Measurements from ENCODE around the gene NAV2. TPM values are rescaled to one million over a fixed set of nuclear protein-coding genes. Genes with fewer than 3 reads are reported as not detected.

Gene NAV2
- polyA plus RNA-seq, 1 donor (not counting 4 experiments of a cell fraction or from before 2014, with no cell fraction given): 4.0 TPM

GRCh38 chr11:20118209-20118608 is 405.6 kb downstream of the NAV2 start:
- DNase-seq (ENCODE audit: low read depth, low spot score): no peak
- H3K4me2 ChIP-seq (ENCODE audit: control insufficient read depth, extremely low read depth, insufficient read depth, low read depth, low read length): no peak overlapping the region
- no peaks in the 10 kb centered on the region for H3K9me3 ChIP-seq (ENCODE audit: control insufficient read depth, low read depth, low read length)
- H3K9me1 ChIP-seq (ENCODE audit: control insufficient read depth, extremely low read depth, insufficient read depth, low read length): no peaks in the 10 kb centered on the region
- dilution Hi-C loops (cut with MboI; ENCODE audit: extremely low pct_ligation_motif_present, low sequenced_read_pairs): no loop called here
- no peak overlapping the region for H3K9ac ChIP-seq (ENCODE audit: control insufficient read depth, extremely low read depth, insufficient read depth, low read length)
- H3K4me3 ChIP-seq (ENCODE audit: control insufficient read depth in 2 of 3, extremely low read depth in 1 of 3, insufficient read depth in 2 of 3, low read depth in 1 of 3, low read length in 3 of 3): no peak overlapping the region
- no peak overlapping the region for H2AFZ ChIP-seq (ENCODE audit: control insufficient read depth, low read length)
- no peaks in the 10 kb centered on the region for H4K20me1 ChIP-seq (ENCODE audit: control insufficient read depth, extremely low read depth, insufficient read depth, low read length)
- FAIRE-seq: no peak
- no peaks in the 10 kb centered on the region for H3K27me3 ChIP-seq (ENCODE audit: control insufficient read depth, extremely low read depth, insufficient read depth, low read length)
- H3K79me2 ChIP-seq (ENCODE audit: control insufficient read depth, insufficient read depth, low read length): no peaks in the 10 kb centered on the region
- H3K4me1 ChIP-seq (ENCODE audit: control insufficient read depth, extremely low read depth, insufficient read depth, low read length): peaks cover 4% of the 10 kb centered on the region
- no peak overlapping the region for H3K27ac ChIP-seq (ENCODE audit: control insufficient read depth, insufficient read depth, low read length)
- no peak for TF ChIP-seq CTCF (optimal IDR thresholded peaks at IDR 0.05 in 1 of 3, IDR thresholded peaks at IDR 0.05 in 1 of 3, conservative IDR thresholded peaks at IDR 0.05 in 1 of 3; ENCODE audit: extremely low read depth in 1 of 3, insufficient read depth in 2 of 3, low read length in 3 of 3)
- no peak for TF ChIP-seq EZH2 (IDR thresholded peaks at IDR 0.05; ENCODE audit: low read length)
- peaks cover 12 to 16% of the 10 kb centered on the region in 2 experiments for H3K36me3 ChIP-seq (ENCODE audit: control insufficient read depth in 2 of 2, extremely low read depth in 1 of 2, insufficient read depth in 2 of 2, low read length in 2 of 2)

- no peak overlapping the region for H2AFZ ChIP-seq (ENCODE audit: control insufficient read depth, low read length)
- no peaks in the 10 kb centered on the region for H3K9me3 ChIP-seq (ENCODE audit: control insufficient read depth, low read depth, low read length)
- no peak for FAIRE-seq
- no peaks in the 10 kb centered on the region for H3K9me1 ChIP-seq (ENCODE audit: control insufficient read depth, extremely low read depth, insufficient read depth, low read length)
- TF ChIP-seq EZH2 (IDR thresholded peaks at IDR 0.05; ENCODE audit: low read length): no peak
- no peak for TF ChIP-seq CTCF (optimal IDR thresholded peaks at IDR 0.05 in 1 of 3, IDR thresholded peaks at IDR 0.05 in 1 of 3, conservative IDR thresholded peaks at IDR 0.05 in 1 of 3; ENCODE audit: extremely low read depth in 1 of 3, insufficient read depth in 2 of 3, low read length in 3 of 3)
- H3K4me3 ChIP-seq (ENCODE audit: control insufficient read depth in 2 of 3, extremely low read depth in 1 of 3, insufficient read depth in 2 of 3, low read depth in 1 of 3, low read length in 3 of 3): no peak overlapping the region
- no peak overlapping the region for H3K27ac ChIP-seq (ENCODE audit: control insufficient read depth, insufficient read depth, low read length)
- no peaks in the 10 kb centered on the region for H3K27me3 ChIP-seq (ENCODE audit: control insufficient read depth, extremely low read depth, insufficient read depth, low read length)
- no peak overlapping the region for H3K4me2 ChIP-seq (ENCODE audit: control insufficient read depth, extremely low read depth, insufficient read depth, low read depth, low read length)
- no peaks in the 10 kb centered on the region for H3K4me1 ChIP-seq (ENCODE audit: control insufficient read depth, extremely low read depth, insufficient read depth, low read length)
- DNase-seq (ENCODE audit: low read depth, low spot score): no peak
- H3K36me3 ChIP-seq (ENCODE audit: control insufficient read depth in 2 of 2, extremely low read depth in 1 of 2, insufficient read depth in 2 of 2, low read length in 2 of 2): peaks cover 12 to 16% of the 10 kb centered on the region in 2 experiments
- no peak overlapping the region for H3K9ac ChIP-seq (ENCODE audit: control insufficient read depth, extremely low read depth, insufficient read depth, low read length)
- no peaks in the 10 kb centered on the region for H4K20me1 ChIP-seq (ENCODE audit: control insufficient read depth, extremely low read depth, insufficient read depth, low read length)
- no peaks in the 10 kb centered on the region for H3K79me2 ChIP-seq (ENCODE audit: control insufficient read depth, insufficient read depth, low read length)
- dilution Hi-C loops (cut with MboI; ENCODE audit: extremely low pct_ligation_motif_present, low sequenced_read_pairs): no loop called here
Observed at GRCh38 chr11:20119315-20119714, 406.7 kb downstream of the NAV2 start.
